ENCODE results near the gene SRP19.

DNA sequence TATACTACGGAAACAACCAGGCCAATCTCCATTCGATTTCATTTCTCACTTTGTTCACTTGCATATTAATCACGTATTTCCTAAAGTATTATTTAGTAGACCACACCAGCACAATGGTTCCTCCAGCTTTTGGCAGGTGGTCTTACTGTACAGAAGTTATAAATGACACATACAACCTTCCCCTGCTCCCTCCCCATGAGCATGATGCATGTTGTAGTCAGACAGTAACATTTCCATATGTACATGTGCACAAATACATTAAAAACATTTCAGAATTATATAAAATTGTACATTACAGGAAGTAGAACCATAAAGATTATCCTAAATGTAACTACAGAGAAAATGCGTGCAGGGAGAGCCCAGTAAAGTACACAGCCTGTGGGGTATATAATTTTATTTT is 17.0 kb downstream of the SRP19 start:
- TF ChIP-seq, protein P1, sequence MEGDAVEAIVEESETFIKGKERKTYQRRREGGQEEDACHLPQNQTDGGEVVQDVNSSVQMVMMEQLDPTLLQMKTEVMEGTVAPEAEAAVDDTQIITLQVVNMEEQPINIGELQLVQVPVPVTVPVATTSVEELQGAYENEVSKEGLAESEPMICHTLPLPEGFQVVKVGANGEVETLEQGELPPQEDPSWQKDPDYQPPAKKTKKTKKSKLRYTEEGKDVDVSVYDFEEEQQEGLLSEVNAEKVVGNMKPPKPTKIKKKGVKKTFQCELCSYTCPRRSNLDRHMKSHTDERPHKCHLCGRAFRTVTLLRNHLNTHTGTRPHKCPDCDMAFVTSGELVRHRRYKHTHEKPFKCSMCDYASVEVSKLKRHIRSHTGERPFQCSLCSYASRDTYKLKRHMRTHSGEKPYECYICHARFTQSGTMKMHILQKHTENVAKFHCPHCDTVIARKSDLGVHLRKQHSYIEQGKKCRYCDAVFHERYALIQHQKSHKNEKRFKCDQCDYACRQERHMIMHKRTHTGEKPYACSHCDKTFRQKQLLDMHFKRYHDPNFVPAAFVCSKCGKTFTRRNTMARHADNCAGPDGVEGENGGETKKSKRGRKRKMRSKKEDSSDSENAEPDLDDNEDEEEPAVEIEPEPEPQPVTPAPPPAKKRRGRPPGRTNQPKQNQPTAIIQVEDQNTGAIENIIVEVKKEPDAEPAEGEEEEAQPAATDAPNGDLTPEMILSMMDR (IDR thresholded peaks at IDR 0.05): no peak
- no peak for TF ChIP-seq POLR2A (IDR thresholded peaks at IDR 0.05)

Data from heart left ventricle (tissue), 13 donors.